T-helper 9 cell (primary cell): Measurements from ENCODE around the gene MUC2.

Source experiments
- DNase-seq: peaks from one replicate; pipeline ENCODE4 v3.0.0-alpha.2; 2020

The MUC2 gene

GRCh38 chr11:1052133-1053011 lies 22.3 kb upstream of the MUC2 start:
- no peak for DNase-seq

- no peak for DNase-seq
Measured at GRCh38 chr11:1053121-1053901, 21.4 kb upstream of the MUC2 start.

GRCh38 chr11:1054143-1055108 lies 20.2 kb upstream of the MUC2 start:
- no peak for DNase-seq

GRCh38 chr11:1055109-1055703 lies 19.5 kb upstream of the MUC2 start:
- no peak for DNase-seq

- DNase-seq = no peak
Measured at GRCh38 chr11:1055990-1056771, 18.5 kb upstream of the MUC2 start.

- no peak for DNase-seq
Measured at GRCh38 chr11:1057806-1058205, 16.9 kb upstream of the MUC2 start.

GRCh38 chr11:1059759-1060158 lies 14.9 kb upstream of the MUC2 start:
- no peak for DNase-seq

- no peak for DNase-seq
Measured at GRCh38 chr11:1060410-1060809, 14.3 kb upstream of the MUC2 start.

- no peak for DNase-seq
Measured at GRCh38 chr11:1060852-1061616, 13.6 kb upstream of the MUC2 start.

- no peak for DNase-seq
Measured at GRCh38 chr11:1062075-1062820, 12.4 kb upstream of the MUC2 start.

GRCh38 chr11:1064167-1064566 lies 10.5 kb upstream of the MUC2 start:
- no peak for DNase-seq

GRCh38 chr11:1067812-1068496 lies 6.7 kb upstream of the MUC2 start:
- no peak for DNase-seq

- no peak for DNase-seq
Measured at GRCh38 chr11:1069740-1070139, 4.9 kb upstream of the MUC2 start.

GRCh38 chr11:1070594-1071462 lies 3.8 kb upstream of the MUC2 start:
- DNase-seq = no peak

- no peak for DNase-seq
Measured at GRCh38 chr11:1071571-1072115, 3.0 kb upstream of the MUC2 start.

- DNase-seq = no peak
Measured at GRCh38 chr11:1072116-1072820, 2.4 kb upstream of the MUC2 start.

GRCh38 chr11:1072821-1073231 lies 1.8 kb upstream of the MUC2 start:
- no peak for DNase-seq
